Thyroid gland (tissue), 4 donors: ENCODE measurements around the gene FOSL1.

Experiments used
- POLR2A ChIP-seq, 2 donors: fragments of 450-650 bp; IDR thresholded peaks; one replicate each; pipeline ENCODE4 v1.6.1; 2017; ENCODE audit warnings: antibody characterized with exemption in 2 of 2, mild to moderate bottlenecking in 2 of 2, moderate library complexity in 1 of 2
- TF ChIP-seq, protein P1 (sequence below), 6 experiments: fragments of 200-600 bp in 3 of 6; fragments of 450-650 bp in 3 of 6; sonication (generic) in 3 of 6; IDR thresholded peaks; one replicate each; pipeline ENCODE4 v1.5.1; 2016 to 2019; ENCODE audit warnings: antibody characterized with exemption in 6 of 6, mild to moderate bottlenecking in 2 of 6, inconsistent platforms in 1 of 6, moderate library complexity in 1 of 6

DNA sequence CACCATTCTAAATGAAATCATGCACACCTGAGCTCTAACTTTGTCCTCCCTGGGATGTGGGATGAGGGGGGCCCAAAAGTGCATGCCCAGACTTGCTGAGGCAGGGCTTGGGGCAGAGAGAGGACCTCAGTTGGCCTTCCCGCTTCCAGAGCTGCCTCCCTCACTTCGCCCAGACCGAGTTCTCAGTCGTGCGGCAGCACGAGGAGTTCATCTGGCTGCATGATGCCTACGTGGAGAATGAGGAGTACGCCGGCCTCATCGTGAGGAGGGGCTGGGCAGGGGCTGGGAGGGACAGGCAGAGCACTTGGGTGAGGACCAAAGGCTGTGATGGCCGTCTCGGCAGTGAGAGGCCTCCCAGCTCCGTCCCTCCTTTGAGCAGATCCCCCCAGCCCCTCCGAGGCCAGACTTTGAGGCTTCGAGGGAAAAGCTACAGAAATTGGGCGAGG, 50.4 kb downstream of the FOSL1 start:
- TF ChIP-seq, protein P1, sequence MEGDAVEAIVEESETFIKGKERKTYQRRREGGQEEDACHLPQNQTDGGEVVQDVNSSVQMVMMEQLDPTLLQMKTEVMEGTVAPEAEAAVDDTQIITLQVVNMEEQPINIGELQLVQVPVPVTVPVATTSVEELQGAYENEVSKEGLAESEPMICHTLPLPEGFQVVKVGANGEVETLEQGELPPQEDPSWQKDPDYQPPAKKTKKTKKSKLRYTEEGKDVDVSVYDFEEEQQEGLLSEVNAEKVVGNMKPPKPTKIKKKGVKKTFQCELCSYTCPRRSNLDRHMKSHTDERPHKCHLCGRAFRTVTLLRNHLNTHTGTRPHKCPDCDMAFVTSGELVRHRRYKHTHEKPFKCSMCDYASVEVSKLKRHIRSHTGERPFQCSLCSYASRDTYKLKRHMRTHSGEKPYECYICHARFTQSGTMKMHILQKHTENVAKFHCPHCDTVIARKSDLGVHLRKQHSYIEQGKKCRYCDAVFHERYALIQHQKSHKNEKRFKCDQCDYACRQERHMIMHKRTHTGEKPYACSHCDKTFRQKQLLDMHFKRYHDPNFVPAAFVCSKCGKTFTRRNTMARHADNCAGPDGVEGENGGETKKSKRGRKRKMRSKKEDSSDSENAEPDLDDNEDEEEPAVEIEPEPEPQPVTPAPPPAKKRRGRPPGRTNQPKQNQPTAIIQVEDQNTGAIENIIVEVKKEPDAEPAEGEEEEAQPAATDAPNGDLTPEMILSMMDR (IDR thresholded peaks at IDR 0.05): no peak
- TF ChIP-seq POLR2A (IDR thresholded peaks at IDR 0.05): no peak
